Measurements from ENCODE around the gene DHRSX.
"Not testable (repeated sequence)": the region's sequence is repeated elsewhere in the genome, so short reads cannot be mapped to it uniquely, and the experiment has no call there.

DHRSX gene

DNA sequence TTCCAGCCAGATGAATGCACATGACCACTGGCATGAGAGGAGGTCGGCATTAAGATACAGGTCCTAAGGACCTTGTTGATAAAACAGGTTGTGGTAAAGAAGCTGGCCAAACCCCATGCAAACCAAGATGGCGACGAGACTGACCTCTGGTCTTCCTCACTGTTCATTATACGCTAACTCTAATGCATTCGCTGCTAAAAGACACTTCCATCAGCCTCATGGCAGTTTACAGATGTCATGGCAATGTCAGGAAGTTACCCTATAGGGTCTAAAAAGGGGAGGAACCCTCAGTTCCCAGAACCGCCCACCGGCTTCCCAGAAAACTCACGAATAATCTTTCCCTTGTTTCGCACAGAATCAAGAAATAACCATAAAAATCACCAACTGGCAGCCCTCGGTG lies 182.4 kb downstream of the DHRSX start:
- no peak for DNase-seq (ENCODE audit: low read depth, low spot score)

DNA sequence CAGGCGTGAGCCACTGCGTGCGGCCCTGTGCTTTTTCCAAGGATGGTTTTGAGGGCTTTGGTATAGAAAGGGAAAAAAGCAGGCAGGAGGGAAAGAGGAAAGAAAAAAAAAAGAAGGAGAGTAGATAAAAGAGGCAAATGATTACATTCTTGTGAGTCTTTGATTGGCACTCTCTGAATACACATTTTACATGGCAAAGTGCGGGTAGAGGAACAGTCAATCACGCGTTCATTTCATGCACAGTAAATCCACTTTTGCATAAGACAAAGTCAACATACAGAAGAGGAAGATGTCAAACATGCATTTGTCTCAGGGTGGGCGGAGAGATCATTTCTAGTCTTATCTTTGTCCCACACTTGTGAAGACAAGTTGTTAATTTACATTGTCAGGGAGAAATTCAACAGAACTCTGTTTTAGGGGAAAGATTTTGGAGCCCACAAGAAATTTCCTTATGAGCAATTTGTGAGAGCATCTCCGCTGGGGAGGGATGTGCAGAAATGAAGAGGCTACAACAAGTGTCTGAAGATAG lies 183.2 kb downstream of the DHRSX start:
- DNase-seq (ENCODE audit: low read depth, low spot score): no peak

DNA sequence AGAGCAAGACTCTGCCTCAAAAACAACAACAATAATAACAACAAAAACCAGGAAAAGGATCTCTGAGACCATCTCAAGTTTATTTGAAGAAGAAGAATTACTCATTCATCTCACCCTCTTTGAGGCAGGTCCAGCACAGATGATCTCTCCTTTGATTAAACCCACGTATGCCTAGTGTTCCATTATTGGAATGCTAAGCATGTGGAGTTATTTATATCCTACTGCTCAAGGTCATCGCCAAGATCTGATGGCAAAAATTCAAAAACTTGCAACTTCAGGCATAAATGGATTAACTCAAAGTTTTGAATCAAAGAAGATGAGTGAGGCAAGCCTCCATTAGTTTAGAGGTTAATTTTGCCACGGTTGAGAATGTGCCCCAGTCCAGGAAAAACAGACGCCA lies 184.2 kb downstream of the DHRSX start:
- no peak for DNase-seq (ENCODE audit: low read depth, low spot score)

DNA sequence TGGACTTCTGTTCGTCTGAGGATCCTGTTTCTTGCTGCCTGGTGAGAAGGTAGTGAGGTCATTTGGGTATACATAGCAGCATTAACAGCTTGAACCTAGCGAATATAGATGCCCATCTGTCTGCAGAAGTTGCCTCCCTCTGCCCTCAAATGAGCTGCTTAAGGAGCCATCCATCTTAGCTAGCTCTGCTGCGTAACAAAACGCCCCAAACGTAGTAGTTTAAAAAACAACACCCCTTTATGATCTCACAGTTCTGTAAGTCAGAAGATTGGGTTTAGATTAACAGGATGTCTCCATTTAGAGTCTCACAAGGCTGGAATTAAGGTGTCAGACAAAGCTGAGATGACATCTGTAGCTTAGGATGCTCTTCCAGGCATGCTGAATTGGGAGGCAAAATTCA lies 185.3 kb downstream of the DHRSX start:
- no peak for DNase-seq (ENCODE audit: low read depth, low spot score)

DNA sequence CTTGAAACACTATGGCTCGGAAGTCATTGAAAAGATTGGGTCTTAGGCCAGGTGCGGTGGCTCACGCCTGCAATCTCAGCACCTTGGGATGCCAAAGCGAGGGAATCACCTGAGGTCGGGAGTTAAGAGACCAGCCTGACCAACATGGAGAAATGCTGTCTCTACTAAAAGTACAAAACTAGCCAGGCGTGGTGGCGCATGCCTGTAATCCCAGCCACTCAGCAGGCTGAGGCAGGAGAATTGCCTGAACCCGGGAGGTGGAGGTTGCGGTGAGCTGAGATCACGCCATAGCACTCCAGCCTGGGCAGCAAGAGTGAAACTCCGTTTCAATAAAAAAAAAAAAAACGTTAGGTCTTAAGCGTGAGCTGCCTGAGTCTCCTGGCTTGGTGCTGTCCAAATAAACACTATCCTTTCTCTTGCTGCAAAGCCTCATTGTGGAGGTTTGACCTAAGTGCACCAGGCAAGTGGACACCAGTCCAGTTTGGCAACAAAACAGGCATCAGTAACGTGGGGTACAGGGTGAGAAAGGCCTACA lies 185.9 kb downstream of the DHRSX start:
- no peak for DNase-seq (ENCODE audit: low read depth, low spot score)

DNA sequence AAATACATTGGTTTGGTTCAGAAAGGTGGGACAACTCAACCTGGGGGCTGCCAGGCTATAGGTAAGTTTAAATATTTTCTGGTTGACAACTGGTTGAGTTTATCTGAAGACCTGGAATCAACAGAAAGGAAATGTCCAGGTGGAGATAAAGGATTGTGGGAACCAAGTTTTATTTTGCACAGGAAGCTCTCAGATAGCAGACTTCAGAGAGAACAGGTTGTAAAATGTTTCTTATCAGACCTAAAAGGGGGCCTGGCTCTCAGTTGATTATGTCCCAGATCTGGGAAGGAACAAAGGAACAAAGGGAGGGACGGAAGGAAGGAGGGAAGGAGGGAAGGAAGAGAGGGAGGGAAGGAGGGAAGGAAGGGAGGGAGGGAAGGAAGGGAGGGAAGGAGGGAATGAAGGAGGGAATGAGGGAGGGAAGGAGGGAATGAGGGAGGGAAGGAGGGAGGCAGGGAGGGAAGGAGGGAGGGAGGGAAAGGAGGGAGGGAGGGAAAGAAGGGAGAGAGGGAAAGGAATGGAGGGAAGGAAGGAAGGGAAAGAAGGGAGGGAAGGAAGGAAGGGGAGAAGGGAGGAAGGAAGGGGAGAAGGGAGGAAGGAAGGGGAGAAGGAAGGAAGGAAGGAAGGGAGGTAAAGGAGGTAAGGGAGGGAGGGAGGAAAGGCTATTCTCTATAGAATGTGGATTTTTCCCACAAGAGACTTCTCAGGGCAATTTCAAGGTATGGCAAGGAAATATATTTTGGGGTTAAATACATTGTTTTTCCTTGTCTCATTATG lies 186.7 kb downstream of the DHRSX start:
- no peak for DNase-seq (ENCODE audit: low read depth, low spot score)

DNA sequence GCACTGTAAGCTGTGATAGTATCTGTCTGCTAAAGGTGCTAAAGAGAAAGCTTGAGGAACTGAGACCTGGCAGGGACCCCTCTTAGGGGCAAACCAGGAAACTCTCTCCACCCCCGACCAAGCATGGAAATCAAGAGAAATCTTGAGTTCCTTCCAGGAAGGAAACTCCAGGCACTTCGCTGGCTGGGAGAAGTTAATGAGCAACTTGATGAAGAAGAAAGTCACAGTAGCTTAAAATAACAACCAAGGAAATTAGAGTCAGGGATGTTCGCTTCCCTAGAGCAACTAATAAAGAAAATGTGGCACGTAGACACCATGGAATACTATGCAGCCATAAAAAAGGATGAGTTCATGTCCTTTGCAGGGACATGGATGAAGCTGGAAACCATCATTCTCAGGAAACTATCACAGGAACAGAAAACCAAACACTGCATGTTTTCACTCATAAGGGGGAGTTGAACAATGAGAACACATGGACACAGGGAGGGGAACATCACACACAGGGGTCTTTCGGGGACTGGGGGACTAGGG lies 188.7 kb downstream of the DHRSX start:
- not testable (repeated sequence) for DNase-seq (ENCODE audit: low read depth, low spot score)

DNA sequence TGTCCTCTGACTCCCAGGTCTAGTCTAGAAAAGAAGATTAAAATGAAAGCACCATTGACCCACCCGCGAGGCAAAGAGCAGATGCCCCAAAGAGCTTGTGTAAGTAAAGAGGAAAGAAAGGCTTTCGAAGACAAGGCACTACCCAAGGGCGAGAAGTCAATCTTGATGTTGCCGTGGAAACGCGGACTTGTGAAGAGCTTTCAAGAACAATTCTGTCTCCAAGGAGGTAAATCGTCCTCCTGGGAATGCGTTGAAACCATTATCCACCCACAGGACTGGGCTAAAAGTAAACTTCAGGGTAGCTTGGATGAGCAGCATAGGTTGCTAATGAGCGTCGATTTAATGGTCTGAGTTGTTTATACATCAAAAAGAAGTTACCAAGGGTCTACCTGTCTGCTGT lies 189.3 kb downstream of the DHRSX start:
- DNase-seq (ENCODE audit: low read depth, low spot score): no peak

DNA sequence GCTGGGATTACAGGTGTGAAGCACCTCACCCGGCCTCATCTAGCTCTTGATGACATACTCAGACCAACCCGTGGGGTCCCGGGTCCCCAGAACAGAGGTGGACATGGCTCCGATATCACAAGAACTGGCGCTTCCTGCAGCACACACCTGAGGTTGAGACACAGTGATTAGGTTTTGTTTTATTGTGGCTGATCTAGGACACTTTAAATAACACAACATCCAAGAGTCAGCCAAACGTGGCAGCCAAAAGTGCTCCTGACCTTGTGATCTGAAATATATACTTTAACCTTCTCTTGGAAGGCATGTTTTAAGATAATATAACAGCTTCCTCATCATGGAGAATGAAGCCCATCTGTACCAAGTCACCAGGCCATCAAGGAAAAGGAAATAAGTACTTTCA lies 198.9 kb downstream of the DHRSX start:
- DNase-seq (ENCODE audit: low read depth, low spot score): no peak

DNA sequence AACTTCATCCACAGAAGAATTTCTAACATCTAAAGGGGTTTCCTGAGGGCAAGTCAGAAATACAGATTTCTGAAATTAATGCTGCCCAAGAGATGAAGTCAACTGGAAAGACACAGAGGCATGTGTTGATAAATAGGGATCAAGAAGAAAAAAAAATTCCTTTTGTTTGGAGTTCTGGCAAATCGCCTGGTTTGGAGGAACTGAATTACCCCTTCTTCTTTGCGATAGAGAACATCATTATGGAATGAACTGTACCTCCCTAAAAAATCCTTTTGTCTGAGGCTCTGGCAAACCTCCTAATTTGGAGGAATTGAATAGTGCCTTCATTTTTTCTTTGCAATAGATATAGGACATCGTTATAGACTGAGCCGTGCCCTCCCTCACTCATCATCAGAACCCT lies 200.9 kb downstream of the DHRSX start:
- no peak for DNase-seq (ENCODE audit: low read depth, low spot score)

DNA sequence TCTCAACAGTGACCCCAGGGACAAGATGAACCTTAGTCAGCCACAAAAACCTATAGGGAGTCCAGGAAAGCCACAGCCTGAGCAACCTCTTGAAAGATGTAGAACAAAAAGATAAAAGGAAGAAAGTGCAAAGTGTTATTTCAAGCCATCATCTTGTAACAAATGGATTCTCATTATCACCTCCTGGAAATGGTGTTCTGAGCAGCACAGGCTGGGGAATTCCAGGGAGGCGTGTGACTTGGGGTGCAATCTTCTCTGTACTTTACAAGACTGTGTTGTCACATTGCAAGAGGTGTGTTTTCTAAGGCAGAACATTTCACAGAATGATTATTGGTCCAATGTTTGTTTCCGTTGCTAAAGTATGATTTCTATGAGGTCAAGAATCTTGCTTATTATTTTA lies 214.0 kb downstream of the DHRSX start:
- no peak for DNase-seq (ENCODE audit: low read depth, low spot score)

DNA sequence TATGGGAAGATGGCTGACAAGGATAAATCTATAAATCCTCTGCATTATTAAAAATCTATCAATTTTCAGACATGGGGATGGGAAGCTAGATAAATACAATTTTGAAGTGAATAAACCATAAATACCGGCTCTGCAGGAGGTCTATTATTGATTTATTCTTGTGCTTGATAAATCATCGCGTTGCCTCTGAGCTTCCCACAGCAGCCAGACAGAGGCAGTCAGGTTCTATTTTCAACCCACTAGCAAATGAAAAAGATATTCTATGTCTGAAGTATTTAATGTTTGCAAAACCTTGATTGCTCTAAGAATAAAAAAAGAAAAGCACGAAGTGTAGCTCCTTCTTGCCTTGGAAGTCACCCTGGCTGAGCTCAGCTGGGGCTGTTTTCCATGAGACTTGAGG lies 216.2 kb downstream of the DHRSX start:
- DNase-seq (ENCODE audit: low read depth, low spot score): no peak

DNA sequence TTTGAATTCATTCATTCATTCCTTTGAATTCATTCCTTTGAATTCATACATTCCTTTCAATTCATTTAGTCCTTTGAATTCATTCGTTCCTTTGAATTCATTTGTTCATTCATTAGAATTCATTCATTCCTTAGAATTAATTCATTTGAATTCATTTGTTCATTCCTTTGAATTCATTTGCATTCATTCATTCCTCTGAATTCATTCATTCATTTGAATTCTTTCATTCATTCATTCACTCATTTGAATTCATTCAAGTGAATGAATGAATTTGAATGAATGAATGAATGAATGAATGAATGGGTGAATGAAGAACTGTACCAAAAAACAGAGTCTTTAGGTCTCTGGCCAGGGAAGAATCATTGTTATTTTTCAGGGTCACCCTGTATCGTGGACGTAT lies 216.6 kb downstream of the DHRSX start:
- DNase-seq (ENCODE audit: low read depth, low spot score): no peak

DNA sequence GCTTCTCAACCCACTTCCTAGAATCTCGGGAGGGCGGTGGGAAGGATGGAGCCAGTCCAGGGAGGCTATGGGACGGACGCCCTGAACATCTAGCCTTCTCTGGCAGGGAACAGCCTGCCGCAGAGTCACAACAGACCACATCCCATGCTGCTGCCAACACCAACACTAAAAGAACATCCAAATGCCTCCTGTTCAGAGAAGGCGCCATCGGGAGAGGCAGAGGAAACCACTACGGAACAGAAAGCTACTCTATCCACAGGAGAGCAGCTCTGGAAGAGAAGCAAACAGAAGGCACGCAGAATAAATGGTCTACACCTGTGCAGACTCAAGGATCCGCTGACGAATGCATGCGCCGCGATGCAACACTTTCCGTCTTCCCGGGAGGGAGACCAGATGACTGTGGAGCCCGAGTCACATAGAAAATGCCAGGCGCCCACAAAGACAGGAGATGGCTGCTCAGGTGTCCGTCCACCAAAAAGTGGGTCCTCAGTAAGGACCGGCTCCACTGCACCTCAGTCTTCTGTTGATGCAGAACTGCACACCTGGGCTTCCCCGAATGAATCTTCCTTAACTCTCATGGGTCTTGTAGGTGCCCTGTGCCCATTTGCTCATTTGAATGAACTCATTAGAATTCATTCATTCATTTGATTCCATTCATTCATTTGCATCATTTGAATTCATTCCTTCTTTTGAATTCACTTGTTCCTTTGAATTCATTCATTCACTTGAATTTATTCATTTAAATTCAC lies 217.5 kb downstream of the DHRSX start:
- DNase-seq (ENCODE audit: low read depth, low spot score): no peak

DNA sequence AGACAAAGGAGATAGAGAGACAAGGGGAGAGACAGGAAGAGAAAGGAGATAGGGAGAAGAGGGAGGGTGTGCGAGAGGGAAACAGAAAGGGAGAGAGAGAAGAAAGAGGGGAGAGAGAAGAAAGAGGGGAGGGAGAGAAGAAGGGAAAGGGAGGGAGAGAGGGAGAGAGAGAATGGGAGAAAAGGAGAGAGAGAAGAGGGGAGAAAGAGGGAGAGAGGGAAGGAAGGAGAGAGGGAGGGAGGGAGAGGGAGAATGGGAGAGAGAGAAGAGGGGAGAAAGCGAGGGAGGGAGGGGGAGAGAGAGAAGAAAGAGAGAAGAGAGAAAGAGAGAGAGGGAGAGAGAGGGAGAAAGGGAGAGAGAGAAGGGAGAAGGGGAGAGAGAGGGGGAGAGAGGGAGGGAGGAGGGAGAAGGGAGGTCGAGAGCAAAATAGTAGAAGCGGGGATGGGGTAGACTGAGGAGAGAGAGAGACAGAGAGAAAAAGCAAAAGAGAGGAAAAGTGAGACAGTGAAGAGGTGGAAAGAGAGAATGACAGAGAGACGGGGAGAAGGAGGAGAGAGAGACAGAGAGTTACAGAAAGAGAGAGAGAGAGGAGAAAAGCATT lies 218.2 kb downstream of the DHRSX start:
- DNase-seq (ENCODE audit: low read depth, low spot score): no peak

DNA sequence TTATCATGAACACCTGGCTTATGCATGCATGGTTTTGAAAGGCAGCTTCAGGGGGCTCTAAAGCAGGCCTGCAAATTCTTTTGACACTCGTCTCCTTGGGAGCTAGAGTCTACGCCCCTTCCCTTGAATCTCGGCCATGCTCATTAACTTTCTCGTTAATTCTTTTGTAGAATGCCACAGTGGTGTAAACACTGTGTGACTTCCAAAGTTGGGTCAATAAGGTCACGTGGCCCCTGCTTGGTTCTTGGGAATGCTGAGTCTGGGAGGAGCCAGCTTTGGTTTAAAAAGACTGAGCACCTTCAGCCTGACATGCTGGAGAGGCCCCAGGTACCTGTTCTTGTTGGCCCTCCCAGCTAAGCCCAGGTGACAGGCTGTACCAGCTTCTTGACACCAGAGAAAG lies 228.4 kb downstream of the DHRSX start:
- no peak for DNase-seq (ENCODE audit: low read depth, low spot score)

DNA sequence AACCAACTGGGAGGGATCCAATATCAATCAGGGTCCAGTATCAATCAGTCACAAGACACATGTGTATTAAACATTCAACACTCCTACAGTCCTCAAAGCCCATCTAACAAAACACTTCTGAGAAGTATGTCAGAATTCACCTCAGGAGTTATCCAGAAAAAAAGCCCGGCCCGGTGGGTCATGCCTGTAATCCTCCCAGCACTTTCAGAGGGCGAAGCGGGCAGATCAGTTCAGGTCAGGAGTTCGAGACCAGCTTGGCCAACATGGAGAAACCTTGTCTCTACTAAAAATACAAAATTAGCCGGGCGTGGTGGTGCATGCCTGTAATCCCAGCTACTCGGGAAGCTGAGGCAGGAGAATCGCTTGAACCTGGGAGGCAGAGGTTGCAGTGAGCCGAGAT lies 229.2 kb downstream of the DHRSX start:
- not testable (repeated sequence) for DNase-seq (ENCODE audit: low read depth, low spot score)

DNA sequence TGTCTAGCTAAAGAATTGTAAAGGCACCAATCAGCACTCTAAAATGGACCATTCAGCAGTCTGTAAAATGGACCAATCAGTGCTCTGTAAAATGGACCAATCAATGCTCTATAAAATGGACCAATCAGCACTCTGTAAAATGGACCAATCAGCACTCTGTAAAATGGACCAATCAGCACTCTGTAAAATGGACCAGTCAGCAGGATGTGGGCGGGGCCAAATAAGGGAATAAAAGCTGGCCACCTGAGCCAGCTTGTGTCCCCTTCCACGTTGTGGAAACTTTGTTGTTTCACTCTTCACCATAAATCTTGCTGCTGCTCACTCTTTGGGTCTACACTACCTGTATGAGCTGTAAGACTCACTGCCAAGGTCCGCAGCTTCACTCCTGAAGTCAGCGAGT lies 230.0 kb downstream of the DHRSX start:
- not testable (repeated sequence) for DNase-seq (ENCODE audit: low read depth, low spot score)

DNA sequence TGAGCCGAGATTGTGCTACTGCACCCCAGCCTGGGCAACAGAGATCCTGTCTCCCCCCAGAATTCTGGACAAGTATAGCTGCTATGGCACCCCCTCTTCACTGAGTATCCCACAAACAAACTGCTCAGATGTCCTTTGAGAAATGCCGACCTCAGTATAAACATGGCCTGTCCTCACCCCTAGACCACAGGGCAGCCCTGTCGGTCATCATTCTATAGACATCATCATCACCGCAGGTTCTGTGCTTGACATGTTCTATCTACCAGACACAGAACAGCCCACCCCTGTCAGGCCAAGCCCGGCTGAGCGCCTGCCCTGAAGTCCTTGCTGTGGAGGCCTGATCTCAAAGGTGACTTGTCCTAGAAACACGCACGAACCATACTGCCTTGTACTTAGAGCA lies 232.9 kb downstream of the DHRSX start:
- no peak for DNase-seq (ENCODE audit: low read depth, low spot score)

DNA sequence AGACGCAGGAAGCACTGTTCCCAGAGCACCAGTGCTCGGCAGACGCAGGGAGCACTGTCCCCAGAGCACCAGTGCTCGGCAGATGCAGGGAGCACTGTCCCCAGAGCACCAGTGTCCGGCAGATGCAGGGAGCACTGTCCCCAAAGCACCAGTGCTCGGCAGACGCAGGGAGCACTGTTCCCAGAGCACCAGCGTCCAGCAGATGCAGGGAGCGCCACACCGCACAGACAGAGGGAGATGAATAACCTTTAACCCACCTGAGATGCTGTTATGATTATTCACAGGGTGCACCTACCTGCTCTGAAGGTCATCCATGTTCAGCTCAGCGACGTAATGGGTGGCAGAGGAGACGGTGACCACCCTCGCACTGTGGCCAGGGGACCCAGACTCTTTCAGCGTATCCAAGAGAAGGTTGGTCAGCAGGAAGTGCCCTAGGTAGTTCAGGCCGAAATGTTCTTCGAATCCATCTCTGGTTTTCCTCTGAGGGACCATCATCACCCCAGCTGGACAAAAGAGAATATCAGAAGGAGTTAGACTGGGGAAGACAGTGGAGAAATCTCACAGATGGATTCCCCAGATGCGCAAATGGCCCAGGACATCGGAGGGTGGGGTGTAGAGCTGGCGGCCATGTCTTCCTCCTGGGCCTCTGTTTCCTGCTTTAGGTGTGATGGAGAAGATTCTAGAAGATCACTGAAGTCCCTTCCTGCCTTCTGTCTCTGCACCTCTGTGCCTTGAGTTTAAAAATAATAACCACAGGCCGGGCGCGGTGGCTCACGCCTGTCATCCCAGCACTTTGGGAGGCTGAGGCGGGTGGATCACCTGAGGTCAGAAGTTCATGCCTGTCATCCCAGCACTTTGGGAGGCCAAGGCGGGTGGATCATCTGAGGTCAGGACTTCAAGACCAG lies 234.1 kb downstream of the DHRSX start:
- no peak for DNase-seq (ENCODE audit: low read depth, low spot score)

Measured in activated CD4-positive, CD25-positive, alpha-beta regulatory T cell treated with anti-CD3 and anti-CD28 coated beads, Interleukin-2, amount 50 U/mL, for 16 hours (primary cell).